Mesodermal cell (in vitro differentiated cells): ENCODE data around the gene HIBCH.
"Not testable (repeated sequence)": the region's sequence is repeated elsewhere in the genome, so short reads cannot be mapped to it uniquely, and the experiment has no call there.

Experiments used
- H3K27ac ChIP-seq: 2 replicates; pipeline ENCODE4 v1.7.0; 2013; ENCODE audit warnings: mild to moderate bottlenecking, low read depth, low read length, moderate library complexity; ENCODE audit not compliant: severe bottlenecking
- H3K36me3 ChIP-seq: 2 replicates; pipeline ENCODE4 v1.7.1; 2013; ENCODE audit warnings: mild to moderate bottlenecking, low read length, moderate library complexity; ENCODE audit not compliant: control insufficient read depth, insufficient read depth
- H3K4me1 ChIP-seq: one replicate; pipeline ENCODE4 v1.7.1; 2013; ENCODE audit warnings: mild to moderate bottlenecking, low read length; ENCODE audit not compliant: insufficient read depth, control insufficient read depth, poor library complexity, severe bottlenecking
- H3K4me3 ChIP-seq: 2 replicates; pipeline ENCODE4 v1.7.0; 2013; ENCODE audit warnings: low read length, control low read depth, mild to moderate bottlenecking; ENCODE audit not compliant: insufficient read depth, poor library complexity, severe bottlenecking; ENCODE audit errors: extremely low read depth
- H3K9me3 ChIP-seq: 2 replicates; pipeline ENCODE4 v1.7.1; 2013; ENCODE audit warnings: mild to moderate bottlenecking, low read length, moderate library complexity; ENCODE audit not compliant: control insufficient read depth
- WGBS, 2 experiments: methylation state at CpG; one replicate each; pipeline ENCODE4 v1.1.5; 2013; ENCODE audit warnings: missing lambda C conversion rate in 2 of 2; ENCODE audit not compliant: insufficient coverage in 2 of 2; 5-methylcytosine and 5-hydroxymethylcytosine counted together

The HIBCH gene

DNA sequence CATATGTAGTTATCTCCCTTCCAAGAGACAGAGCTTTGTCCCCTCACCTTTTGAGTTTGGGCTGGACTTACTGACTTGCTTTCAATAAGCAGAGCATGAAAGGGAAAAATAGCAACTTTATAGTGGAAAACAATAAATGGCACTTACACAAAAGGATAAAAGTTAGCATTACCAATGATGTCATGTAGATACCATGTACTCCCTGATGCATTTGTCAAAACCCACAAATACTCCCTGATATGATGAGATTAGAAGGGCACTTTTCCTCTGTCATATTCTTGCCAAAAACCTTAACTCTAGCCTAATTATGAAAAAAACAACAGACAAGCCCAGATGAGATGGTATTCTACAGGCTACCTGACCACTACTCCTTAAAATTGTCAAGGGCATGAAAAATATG, 16.0 kb downstream of the HIBCH start:
- H3K36me3 ChIP-seq, result peaks cover 36% of the 10 kb centered on the region
- H3K27ac ChIP-seq, result no peak overlapping the region
- H3K9me3 ChIP-seq, result peaks cover 4% of the 10 kb centered on the region
- H3K4me3 ChIP-seq, result no peak overlapping the region
- no peaks in the 10 kb centered on the region for H3K4me1 ChIP-seq

DNA sequence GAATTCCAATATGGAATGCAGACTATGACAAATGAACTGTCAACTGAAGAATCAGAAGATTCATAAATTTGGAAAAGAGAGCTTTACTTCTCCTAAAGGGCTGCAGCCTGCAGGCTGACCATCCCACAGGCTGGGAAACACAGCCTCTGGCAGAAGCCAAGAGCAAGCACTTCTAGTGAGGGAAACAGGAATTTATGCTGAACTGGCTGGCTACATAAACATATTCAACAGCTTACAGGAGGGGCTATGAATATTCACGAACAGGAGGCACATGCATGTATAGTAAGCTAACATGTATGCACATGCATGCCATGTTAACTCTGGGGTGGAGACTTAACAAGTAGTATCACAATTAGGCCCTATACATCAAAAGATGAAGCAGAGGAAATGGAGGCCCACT, 17.6 kb downstream of the HIBCH start:
- H3K4me1 ChIP-seq, result no peaks in the 10 kb centered on the region
- H3K27ac ChIP-seq, result no peak overlapping the region
- no peak overlapping the region for H3K4me3 ChIP-seq
- WGBS, 2 experiments, result 100% methylated on average over 1 of the region's 1 CpG
- H3K36me3 ChIP-seq, result peaks cover 27% of the 10 kb centered on the region
- peaks cover 4% of the 10 kb centered on the region for H3K9me3 ChIP-seq

DNA sequence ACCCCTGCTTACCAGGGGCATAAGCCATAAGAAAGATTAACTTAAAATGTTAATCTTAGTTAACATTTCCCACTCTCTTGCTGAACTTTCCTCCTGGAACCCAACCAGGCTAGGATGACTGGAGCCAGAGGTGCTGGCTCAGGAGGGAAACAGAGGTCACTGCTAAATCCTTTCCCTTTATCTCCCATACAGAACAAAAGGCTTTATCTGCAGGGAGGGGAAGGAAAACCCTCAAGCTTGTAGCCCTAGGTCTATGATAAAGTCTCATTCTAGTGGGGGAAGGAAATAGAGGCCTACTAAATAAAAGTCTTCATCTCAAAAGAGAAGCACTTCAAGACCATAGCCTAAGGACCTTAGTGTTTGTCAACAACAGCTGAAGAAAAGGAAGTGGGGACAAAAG, 18.6 kb downstream of the HIBCH start:
- peaks cover 4% of the 10 kb centered on the region for H3K9me3 ChIP-seq
- H3K4me1 ChIP-seq, result no peaks in the 10 kb centered on the region
- peaks cover 29% of the 10 kb centered on the region for H3K36me3 ChIP-seq
- no peak overlapping the region for H3K4me3 ChIP-seq
- no peak overlapping the region for H3K27ac ChIP-seq

DNA sequence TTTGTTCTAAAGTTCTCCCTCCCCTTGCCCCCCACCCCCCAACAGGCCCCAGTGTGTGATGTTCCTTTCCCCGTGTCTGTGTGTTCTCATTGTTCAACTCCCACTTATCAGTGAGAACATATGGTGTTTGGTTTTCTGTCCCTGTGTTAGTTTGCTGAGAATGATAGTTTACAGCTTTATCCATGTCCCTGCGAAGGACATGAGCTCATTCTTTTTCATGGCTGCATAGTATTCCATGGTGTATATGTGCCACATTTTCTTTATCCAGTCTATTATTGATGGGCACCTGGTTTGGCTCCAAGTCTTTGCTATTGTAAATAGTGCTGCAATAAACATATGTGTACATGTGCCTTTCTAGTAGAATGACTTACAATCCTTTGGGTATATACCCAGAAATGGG, 21.7 kb downstream of the HIBCH start:
- peaks cover 31% of the 10 kb centered on the region for H3K36me3 ChIP-seq
- not testable (repeated sequence) for H3K4me3 ChIP-seq, H3K27ac ChIP-seq, H3K4me1 ChIP-seq, H3K9me3 ChIP-seq
- 100% methylated on average over 1 of the region's 2 CpGs; no CpG with 5 or more reads in 1 of the 2 experiments for WGBS, 2 experiments

DNA sequence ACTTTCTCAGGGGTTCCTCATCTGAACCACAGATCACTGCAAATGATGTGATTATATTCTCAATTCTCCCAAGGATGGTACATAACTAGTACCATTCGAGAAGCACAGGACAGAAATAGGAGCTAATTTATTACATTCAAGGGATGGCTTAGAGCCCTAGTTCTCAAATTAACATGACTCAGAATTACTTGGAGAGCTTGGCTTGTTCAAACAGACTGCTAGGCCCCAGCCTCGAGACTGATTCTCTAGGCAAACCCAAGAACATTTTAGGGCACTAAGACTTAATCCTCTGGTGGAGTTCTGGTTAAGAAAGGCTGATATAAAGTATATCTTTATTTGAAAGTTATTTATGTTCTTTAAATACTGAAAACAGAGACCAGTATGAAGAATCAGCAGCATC, 35.8 kb downstream of the HIBCH start:
- Histone ChIP-seq H3K36me3 (peaks cover 28% of the 10 kb centered on the region), H3K4me1 (no peaks in the 10 kb centered on the region), H3K4me3 (no peak overlapping the region), H3K9me3 (no peaks in the 10 kb centered on the region), H3K27ac (no peak overlapping the region)
- 93% methylated on average over 2 of the region's 2 CpGs; no CpG with 5 or more reads in 1 of the 2 experiments for WGBS, 2 experiments

DNA sequence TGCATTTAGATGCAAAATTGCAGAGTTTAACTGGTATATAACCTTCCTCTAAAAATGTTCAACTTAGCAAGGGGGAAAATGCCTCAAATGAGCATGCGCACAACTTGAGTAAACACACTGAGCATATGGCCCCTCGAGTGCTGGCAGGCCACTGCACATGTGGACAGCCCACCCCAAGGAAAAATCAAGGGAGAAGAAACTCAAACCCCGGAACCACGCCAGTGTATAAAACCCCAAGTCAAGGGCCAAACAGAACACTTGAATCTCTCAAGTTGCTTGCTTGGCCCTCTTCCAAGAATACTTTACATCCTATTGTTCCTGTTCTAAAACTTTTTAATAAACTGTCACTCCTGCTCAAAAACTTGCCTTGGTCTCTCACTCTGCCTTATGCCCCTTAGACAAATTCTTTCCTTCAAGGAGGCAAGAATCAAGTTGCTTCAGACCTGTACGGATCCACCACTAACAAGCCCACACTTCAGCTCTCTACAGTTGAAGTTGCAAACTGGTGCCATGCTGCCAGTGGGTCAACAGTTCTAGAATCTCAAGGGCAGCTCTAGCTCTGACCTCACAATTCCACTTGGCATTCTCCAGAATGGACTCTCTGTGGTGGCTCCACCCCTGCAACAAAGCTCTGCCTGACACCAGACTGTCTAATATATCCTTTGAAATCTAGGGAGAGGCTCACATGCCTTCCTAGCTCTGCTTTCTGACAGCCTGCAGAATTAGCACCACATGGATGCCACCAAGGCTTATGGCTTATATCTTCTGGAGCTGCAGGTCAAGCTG, 38.9 kb downstream of the HIBCH start:
- no peaks in the 10 kb centered on the region for H3K9me3 ChIP-seq
- 93 to 100% methylated on average over 4 to 5 of the region's 5 CpGs for WGBS, 2 experiments
- H3K4me1 ChIP-seq, result no peaks in the 10 kb centered on the region
- no peak overlapping the region for H3K4me3 ChIP-seq
- no peak overlapping the region for H3K27ac ChIP-seq
- H3K36me3 ChIP-seq, result peaks cover 28% of the 10 kb centered on the region

DNA sequence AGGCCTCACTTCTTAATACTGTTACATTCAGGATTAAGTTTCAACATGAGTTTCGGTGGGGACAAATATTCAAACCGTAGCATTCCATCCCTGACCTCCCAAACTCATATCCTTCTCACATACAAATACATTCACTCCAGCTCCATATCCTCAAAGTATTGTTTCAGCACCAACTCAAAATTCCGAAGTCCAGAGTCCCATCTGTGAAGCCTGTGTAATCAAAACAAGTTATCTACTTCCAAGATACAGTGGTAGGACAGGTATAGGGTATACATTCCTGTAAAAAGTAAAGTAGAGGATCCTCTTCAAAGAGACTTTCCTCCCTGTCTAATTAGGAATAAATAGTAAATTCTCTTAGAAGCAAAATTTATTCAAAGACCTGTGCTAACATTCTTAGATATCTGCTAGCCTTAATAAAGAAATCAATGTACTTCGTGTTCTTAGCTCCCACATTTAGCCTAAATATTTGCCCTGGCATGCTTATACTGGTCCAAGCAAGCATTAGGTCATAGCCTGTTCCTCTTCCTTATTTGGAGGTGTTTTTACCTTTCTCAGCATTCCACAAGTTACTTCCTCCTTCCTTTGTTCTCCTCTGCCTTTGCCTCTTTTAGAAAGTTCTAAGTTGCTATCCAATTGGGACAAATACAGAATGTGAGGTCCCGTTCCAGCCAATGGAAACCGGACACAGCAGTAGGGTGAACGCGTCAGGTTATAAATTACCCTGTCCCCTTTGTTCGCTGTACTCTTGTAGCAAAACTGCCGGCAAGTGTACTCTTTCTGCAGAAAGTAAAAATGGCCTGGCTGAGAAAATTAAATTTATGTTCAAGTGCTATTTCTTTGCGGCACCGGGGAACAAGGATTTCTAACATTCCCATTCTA, 40.1 kb downstream of the HIBCH start:
- peaks cover 31% of the 10 kb centered on the region for H3K36me3 ChIP-seq
- 91 to 98% methylated on average over 8 to 10 of the region's 12 CpGs for WGBS, 2 experiments
- not testable (repeated sequence) for H3K4me3 ChIP-seq, H3K4me1 ChIP-seq, H3K9me3 ChIP-seq, H3K27ac ChIP-seq

DNA sequence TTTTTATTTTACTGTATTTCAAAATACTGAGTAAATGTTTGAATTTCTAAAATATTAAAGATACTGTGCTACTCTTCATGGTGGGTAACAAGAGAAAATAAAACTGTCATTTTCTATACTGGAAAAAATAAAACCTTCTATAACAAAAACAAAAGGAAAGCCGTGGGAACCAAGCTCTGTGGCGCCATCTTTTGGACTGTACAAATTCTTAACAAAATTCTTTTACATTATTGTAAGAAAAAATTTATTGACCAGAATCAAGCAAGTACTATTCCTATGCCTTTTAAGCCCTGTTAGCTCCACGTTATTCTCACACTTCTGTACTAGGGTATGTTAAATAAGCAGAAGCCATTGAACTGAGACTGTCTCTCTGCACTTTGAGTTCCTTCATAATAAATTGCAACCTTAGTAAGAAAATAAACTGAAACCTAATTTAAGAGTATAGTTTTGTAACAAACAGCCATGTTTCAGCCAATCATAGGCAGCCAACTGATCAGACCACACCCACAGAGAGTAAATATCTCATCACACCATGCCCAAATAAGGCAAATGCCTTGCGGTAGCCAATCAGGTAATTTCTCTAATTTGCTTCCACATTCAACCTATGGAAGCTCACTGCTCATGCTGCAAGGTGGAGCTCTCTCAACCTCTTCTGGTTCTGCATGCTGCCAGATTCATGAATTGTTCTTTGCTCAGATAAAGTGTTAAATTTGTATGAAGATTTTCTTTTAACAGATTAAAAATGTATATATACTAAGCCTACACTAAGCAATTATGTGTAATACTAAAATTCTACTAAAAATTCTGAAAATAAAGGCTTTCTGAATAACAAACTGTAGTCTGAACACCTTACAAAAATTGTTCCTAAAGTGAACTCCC, 42.2 kb downstream of the HIBCH start:
- H3K36me3 ChIP-seq, result peaks cover 31% of the 10 kb centered on the region
- no peaks in the 10 kb centered on the region for H3K9me3 ChIP-seq
- H3K4me1 ChIP-seq, result no peaks in the 10 kb centered on the region
- 100% methylated on average over 1 of the region's 4 CpGs for WGBS, 2 experiments
- no peak overlapping the region for H3K27ac ChIP-seq
- H3K4me3 ChIP-seq, result no peak overlapping the region

DNA sequence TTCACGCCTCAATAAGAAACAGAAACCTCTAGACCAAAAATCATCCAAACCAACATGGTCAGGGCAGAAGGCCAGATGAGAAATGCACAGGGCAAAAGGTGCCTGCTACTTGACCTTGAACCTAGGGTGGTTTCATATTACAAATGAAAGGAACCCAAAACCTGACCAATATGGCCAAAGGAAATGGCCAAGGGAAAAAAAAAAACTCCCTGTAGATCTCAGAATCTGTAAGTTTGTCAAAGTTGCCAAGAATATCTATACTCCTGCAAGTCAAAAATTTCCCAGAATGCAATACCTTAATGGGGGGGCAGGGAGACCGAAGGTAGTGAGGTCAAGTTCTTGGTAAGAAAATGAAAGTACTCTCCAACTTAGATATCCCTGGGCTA, 47.2 kb downstream of the HIBCH start:
- no peaks in the 10 kb centered on the region for H3K4me1 ChIP-seq
- peaks cover 9% of the 10 kb centered on the region for H3K36me3 ChIP-seq
- WGBS, 2 experiments, result 80% methylated on average over 1 of the region's 2 CpGs; no CpG with 5 or more reads in 1 of the 2 experiments
- H3K27ac ChIP-seq, result no peak overlapping the region
- no peaks in the 10 kb centered on the region for H3K9me3 ChIP-seq
- H3K4me3 ChIP-seq, result no peak overlapping the region

DNA sequence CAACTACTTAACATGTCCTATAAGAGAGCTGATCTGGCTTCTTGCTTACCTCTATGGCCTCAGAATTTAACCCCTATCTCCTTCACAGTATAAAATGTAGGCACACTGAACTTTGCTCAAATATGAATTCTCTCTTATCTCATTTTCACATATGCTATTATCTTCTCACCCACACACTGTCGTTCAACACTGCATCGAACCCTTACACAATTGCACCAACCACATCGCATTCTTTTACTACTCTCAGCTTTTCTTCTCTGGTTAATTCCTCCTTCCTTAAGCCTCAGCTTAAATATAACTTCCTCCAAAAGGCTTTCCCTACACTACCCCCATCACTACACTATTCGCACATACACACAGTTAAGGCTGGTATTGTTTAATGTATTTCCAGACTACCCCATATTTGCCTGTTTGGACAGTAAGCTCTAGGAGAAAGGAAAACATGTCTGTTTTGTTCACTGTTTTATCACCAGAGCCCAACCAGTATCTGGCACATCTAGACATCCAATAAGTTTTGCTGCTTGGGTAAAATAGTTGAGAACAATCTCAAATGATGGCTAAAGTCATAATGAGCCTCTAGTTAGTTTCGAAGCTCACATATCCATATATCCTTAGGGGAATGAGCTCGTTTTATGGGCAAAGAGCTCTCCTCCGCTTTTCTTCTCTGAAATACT, 47.7 kb downstream of the HIBCH start:
- 80 to 87% methylated on average over 5 to 6 of the region's 7 CpGs for WGBS, 2 experiments
- Histone ChIP-seq H3K4me1 (no peaks in the 10 kb centered on the region), H3K9me3 (no peaks in the 10 kb centered on the region), H3K4me3 (no peak overlapping the region), H3K27ac (no peak overlapping the region), H3K36me3 (peaks cover 9% of the 10 kb centered on the region)
